Effector memory CD8-positive, alpha-beta T cell (primary cell): ENCODE measurements around the gene ELAVL2.

Experiments
- ATAC-seq: fragments of 150-1000 bp; cut with Tn5 transposase; replicated peaks from 2 replicates; pipeline ENCODE4 v1.10.0; 2021; ENCODE audit warnings: mild to moderate bottlenecking, moderate library complexity
- DNase-seq, 3 experiments: peaks; one replicate each; pipeline ENCODE4 v3.0.0; 2021
- H3K27ac Mint-ChIP-seq, 2 donors: one replicate each; pipeline ENCODE4 v1.8.0; 2022; ENCODE audit warnings: mild to moderate bottlenecking in 2 of 2, mixed read lengths in 2 of 2, moderate library complexity in 2 of 2
- H3K27me3 Mint-ChIP-seq, 2 donors: one replicate each; pipeline ENCODE4 v1.8.0; 2022; ENCODE audit warnings: mixed read lengths in 2 of 2
- H3K36me3 Mint-ChIP-seq: one replicate; pipeline ENCODE4 v1.8.0; 2022; ENCODE audit warnings: mild to moderate bottlenecking, moderate library complexity, mixed read lengths; ENCODE audit not compliant: insufficient read depth
- H3K4me1 Mint-ChIP-seq, 2 donors: one replicate each; pipeline ENCODE4 v1.8.0; 2022; ENCODE audit warnings: low read depth in 2 of 2, mixed read lengths in 2 of 2
- H3K4me3 Mint-ChIP-seq, 2 donors: one replicate each; pipeline ENCODE4 v1.8.0; 2022; ENCODE audit warnings: mild to moderate bottlenecking in 2 of 2, mixed read lengths in 2 of 2, moderate library complexity in 2 of 2
- H3K9me3 Mint-ChIP-seq, 2 donors: one replicate each; pipeline ENCODE4 v1.8.0; 2022; ENCODE audit warnings: mixed read lengths in 2 of 2

ELAVL2 gene

DNA sequence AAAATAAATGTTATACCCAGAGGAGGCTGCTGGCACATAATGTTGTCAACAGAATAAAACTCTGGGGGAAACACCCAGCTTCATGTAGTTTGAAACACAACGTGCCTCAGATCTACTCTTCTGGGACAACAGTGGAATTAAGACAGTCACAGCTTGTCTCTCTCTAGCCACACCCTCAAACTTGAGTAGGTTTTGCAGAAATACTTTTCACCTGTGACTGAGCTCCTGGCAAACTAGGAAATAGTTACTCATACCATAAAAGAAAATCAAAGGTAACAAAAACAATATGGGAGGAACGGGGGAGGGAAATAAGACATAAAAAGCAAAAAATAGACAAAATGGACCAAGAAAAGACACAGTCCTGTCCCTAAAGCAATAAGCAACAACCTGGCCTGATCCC, 14.4 kb downstream of the ELAVL2 start:
- Mint-ChIP-seq H3K9me3 (peaks cover 4 to 8% of the 10 kb centered on the region in 2 donors), H3K4me1 (no peaks in the 10 kb centered on the region), H3K36me3 (no peaks in the 10 kb centered on the region), H3K27ac (no peak overlapping the region), H3K4me3 (no peak overlapping the region), H3K27me3 (no peaks in the 10 kb centered on the region)
- ATAC-seq (no peak), DNase-seq (no peak)

DNA sequence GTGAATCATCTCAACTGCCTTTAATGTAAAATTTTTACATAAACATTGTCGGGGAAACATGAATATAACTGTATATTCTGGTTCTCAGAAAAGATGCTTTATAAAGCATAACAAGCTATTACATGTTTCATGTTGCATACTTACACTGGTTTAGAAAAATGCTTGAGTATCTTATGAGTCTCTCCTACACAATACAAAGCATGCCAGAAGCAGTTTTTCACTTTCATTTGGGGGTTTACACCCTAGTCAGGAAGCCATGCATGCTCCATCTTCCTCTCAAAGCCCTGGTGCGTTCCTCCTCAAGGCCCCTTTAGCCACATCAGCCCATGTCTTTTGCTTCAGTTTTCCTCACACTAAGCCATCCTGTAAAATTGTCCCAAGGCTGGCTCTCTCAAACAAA, 22.8 kb downstream of the ELAVL2 start:
- no peak overlapping the region for H3K4me3 Mint-ChIP-seq
- no peak overlapping the region for H3K27ac Mint-ChIP-seq
- no peak for DNase-seq
- H3K36me3 Mint-ChIP-seq = no peaks in the 10 kb centered on the region
- no peaks in the 10 kb centered on the region for H3K4me1 Mint-ChIP-seq
- H3K9me3 Mint-ChIP-seq = peaks cover 0 to 7% of the 10 kb centered on the region in 2 donors
- ATAC-seq = no peak
- H3K27me3 Mint-ChIP-seq = no peaks in the 10 kb centered on the region

DNA sequence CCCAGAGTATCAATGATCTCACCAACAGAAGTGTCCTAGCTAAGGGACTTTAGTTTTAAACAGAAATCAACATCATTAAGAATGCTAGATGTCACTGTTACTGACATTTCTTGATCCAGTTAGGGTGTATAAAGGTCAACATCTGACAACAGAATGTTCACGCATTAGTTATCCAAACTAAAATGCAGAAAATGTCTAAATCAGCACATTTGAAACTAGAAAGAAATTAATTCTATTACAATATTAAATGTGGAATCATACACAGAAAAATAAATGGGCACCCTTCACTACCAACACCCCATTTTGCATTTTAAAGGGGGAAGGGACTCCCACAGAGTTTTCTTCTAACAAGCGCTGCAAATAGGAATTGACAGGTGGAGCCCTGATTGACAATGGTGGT, 24.5 kb downstream of the ELAVL2 start:
- DNase-seq (no peak), ATAC-seq (no peak)
- no peaks in the 10 kb centered on the region for H3K27me3 Mint-ChIP-seq
- H3K4me1 Mint-ChIP-seq = no peaks in the 10 kb centered on the region
- H3K9me3 Mint-ChIP-seq = peaks cover 7 to 9% of the 10 kb centered on the region in 2 donors
- no peaks in the 10 kb centered on the region for H3K36me3 Mint-ChIP-seq
- no peak overlapping the region for H3K27ac Mint-ChIP-seq
- H3K4me3 Mint-ChIP-seq = no peak overlapping the region

DNA sequence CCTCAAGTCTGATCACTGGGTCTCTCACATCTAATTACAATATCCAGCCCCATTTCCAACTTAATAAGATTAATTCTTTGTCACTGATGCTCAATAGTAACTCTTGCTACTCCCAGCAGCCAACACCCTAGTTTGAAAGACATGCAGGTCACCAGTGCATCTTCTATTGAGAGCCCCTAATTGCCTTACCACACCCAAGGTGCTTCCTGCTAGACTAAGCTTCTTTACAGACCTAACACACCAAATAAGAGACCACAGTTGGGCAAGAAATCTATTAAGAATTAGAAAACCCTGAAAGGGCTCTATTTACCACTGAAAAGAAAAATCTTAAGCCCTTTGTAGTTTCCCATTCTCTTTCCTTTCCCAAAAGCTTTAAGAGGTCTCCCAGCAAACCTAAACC, 26.5 kb downstream of the ELAVL2 start:
- Mint-ChIP-seq H3K9me3 (peaks cover 7 to 8% of the 10 kb centered on the region in 2 donors), H3K4me3 (no peak overlapping the region), H3K36me3 (no peaks in the 10 kb centered on the region), H3K4me1 (no peaks in the 10 kb centered on the region), H3K27me3 (no peaks in the 10 kb centered on the region), H3K27ac (no peak overlapping the region)
- no peak for ATAC-seq
- DNase-seq = no peak

DNA sequence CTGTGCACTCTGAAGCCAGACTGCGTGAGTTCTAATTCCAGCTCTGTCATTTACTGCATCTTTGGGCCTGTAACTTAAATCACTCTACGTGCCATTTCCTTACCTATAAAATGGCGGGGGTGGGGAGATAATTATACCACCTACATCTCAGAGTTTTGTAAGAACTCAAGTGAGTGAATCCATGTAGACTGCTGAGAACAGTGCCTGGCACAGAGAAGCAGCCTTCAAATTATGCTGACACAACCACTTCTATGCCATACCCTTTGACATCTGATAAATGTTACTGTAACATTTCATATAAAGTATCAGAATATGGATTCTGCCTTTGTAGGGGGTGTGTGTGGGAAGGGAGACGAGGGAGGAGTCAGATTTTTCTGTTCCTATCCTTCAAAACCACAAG, 27.7 kb downstream of the ELAVL2 start:
- H3K27me3 Mint-ChIP-seq = no peaks in the 10 kb centered on the region
- no peak for DNase-seq
- no peak for ATAC-seq
- H3K4me3 Mint-ChIP-seq = no peak overlapping the region
- no peaks in the 10 kb centered on the region for H3K4me1 Mint-ChIP-seq
- no peak overlapping the region for H3K27ac Mint-ChIP-seq
- H3K9me3 Mint-ChIP-seq = peaks cover 4 to 7% of the 10 kb centered on the region in 2 donors
- H3K36me3 Mint-ChIP-seq = no peaks in the 10 kb centered on the region

DNA sequence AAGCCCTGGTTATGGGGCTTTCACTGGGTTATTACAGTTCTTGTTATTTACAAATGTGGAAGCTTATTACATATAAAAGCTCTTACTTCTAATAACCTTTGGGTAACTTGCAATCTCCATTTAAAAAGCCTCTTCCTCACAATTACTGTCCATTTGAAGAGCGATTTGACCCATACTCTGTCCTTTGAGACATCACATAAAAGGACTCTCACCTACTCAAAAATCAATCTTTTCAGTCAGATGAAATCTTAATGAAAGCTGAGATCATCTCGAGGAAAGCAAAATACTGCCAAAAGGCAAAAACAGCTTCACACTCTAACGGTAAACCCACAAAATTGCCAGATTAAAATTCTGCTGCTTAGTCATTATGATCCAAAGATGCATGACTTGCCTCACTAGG, 29.8 kb downstream of the ELAVL2 start:
- no peak overlapping the region for H3K27ac Mint-ChIP-seq
- no peaks in the 10 kb centered on the region for H3K36me3 Mint-ChIP-seq
- no peak overlapping the region for H3K4me3 Mint-ChIP-seq
- DNase-seq = no peak
- H3K4me1 Mint-ChIP-seq = no peaks in the 10 kb centered on the region
- no peak for ATAC-seq
- peaks cover 3 to 7% of the 10 kb centered on the region in 2 donors for H3K9me3 Mint-ChIP-seq
- no peaks in the 10 kb centered on the region for H3K27me3 Mint-ChIP-seq

DNA sequence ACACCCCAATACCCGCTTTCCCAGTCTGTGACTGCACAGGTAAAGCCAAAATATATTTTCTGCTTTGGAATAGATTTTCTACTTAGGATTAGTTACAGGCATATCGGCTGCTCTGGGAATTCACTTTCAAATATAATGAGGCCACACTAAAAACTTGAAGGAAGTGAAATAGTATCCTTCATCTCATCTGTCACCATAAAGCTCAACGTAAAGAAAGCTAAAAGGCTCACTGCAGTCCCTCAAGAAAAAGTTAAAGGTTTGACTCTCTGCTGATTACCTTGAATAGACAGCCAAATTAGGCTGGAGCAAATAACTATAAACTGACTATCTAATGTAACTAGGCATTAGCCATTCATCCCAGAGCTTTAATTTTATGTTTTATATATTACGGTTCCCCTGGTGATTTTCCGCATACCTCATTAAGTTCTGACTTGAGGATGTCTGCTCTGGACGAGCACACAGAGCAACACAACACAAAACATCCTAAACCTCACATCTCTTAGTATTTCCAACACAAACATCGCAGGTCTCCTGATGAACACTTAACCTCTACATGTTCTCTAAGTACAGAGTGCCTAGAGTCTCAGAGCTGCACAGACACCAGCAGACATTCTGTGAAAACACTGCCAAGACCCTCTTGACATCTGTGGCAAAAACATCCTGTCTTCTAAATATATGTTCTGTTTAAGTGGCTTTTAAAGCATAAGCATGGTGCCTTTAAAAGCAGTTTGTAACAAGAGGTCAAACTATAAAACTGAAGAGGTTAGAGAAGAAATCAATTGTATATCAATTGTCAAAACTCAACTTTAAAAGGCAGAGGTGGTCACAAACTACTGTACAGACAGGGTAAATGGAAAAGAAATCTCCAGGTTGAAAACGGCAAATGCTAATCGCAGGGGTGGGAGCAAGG, 35.4 kb downstream of the ELAVL2 start:
- no peaks in the 10 kb centered on the region for H3K27me3 Mint-ChIP-seq
- H3K9me3 Mint-ChIP-seq = peaks cover 0 to 3% of the 10 kb centered on the region in 2 donors
- no peak overlapping the region for H3K27ac Mint-ChIP-seq
- H3K4me3 Mint-ChIP-seq = no peak overlapping the region
- no peak for DNase-seq
- no peaks in the 10 kb centered on the region for H3K4me1 Mint-ChIP-seq
- no peak for ATAC-seq
- H3K36me3 Mint-ChIP-seq = no peaks in the 10 kb centered on the region

DNA sequence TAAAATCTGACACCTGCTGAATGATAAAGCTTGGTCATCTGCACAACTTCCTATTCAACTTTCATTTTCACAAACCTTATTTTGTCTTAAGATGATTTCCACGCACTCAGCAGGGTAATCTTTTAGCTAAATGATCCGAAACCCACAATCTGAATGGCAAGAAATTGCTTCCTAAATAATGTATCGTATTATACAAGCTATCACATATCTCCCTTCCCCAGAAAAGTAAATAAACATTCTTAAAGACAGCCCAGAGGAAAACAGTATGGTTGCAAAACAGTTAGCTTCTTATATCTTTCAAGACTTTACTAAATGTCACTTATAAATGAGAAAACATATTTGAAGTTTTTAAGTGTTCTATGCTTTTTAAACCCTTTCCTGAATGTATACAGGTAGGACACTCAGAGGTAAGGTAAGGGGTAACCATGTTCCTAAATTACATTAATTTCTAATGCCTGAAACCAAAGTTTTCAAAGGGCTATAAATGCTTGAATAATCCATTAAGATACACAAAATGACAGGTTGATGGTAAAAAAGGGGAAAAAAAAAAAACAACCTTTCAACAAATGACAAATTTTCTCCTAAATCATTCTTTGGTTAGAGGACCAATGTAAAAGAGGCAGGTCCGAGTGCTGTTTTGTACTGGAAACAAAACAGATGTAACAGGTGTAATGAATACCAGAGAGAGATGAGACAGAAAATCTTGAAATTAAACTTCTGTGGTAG, 36.3 kb downstream of the ELAVL2 start:
- no peaks in the 10 kb centered on the region for H3K4me1 Mint-ChIP-seq
- ATAC-seq (no peak), DNase-seq (no peak)
- H3K9me3 Mint-ChIP-seq = peaks cover 0 to 5% of the 10 kb centered on the region in 2 donors
- no peak overlapping the region for H3K27ac Mint-ChIP-seq
- no peaks in the 10 kb centered on the region for H3K36me3 Mint-ChIP-seq
- H3K27me3 Mint-ChIP-seq = no peaks in the 10 kb centered on the region
- H3K4me3 Mint-ChIP-seq = no peak overlapping the region

DNA sequence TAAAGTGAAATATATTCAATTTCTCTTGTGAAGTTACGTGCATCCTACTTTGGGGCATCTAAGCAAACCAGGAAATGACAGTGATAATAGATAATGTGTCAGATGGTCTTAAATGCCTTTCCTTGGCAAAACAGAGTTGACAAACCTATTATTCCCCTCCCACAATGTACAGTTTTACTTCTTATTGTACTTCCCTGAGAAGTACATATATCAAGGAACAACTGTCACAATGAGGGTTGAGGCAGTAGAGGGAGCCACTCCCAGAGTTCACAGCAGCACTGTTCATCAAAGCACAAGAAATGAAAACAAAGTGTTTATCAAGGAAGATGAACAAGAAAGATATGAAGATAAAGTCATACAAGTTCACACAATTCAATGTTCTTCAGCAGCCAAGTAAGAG, 41.1 kb downstream of the ELAVL2 start:
- no peaks in the 10 kb centered on the region for H3K4me1 Mint-ChIP-seq
- DNase-seq = no peak

DNA sequence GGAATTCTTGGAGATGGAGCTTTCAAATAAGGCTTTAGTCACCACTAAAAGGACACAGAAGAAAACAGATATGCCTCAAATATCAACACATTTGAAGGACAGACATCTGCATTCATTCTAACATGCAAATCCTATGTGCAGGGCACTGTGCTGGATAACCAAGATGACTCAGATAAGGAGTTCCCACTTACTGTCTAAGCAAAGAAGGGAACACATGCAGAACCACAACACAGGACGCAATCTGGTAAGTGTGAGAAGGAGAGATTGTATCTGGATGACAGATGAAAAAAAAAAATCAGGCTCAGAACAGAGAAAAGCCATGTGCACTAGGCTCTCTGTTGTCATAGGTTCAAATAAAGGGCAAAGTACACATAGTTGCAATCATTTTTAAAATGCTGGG, 42.5 kb downstream of the ELAVL2 start:
- Mint-ChIP-seq H3K9me3 (peaks cover 12 to 16% of the 10 kb centered on the region in 2 donors), H3K27ac (no peak overlapping the region), H3K36me3 (no peaks in the 10 kb centered on the region), H3K27me3 (no peaks in the 10 kb centered on the region), H3K4me1 (no peaks in the 10 kb centered on the region), H3K4me3 (no peak overlapping the region)
- no peak for DNase-seq
- no peak for ATAC-seq

More for the DNA sequence above, 41.1 kb downstream of the ELAVL2 start:
- H3K4me3 Mint-ChIP-seq = no peak overlapping the region
- peaks cover 12 to 16% of the 10 kb centered on the region in 2 donors for H3K9me3 Mint-ChIP-seq
- H3K27ac Mint-ChIP-seq = no peak overlapping the region
- H3K27me3 Mint-ChIP-seq = no peaks in the 10 kb centered on the region
- H3K36me3 Mint-ChIP-seq = no peaks in the 10 kb centered on the region
- no peak for ATAC-seq

DNA sequence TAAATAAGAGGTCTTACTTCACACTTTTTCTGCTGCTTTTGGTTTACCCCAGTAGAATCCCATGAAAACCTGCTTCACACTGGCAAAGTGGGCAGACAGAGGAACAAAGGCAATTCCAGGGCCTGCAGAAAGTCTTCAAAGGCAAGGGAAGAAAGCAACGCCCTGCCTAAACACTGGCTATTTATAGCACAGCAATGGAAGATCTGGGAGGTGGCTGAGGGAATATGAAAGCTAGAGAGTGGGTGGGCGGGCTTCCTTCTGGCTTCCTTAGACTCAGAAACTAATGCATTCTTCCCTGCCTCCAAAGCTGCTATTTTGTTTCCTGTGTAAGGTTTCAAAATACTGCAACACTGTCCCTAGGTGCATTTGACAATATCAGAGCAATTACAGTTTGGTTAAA, 46.8 kb downstream of the ELAVL2 start:
- DNase-seq = no peak
- no peaks in the 10 kb centered on the region for H3K4me1 Mint-ChIP-seq
- H3K9me3 Mint-ChIP-seq = peaks cover 13 to 20% of the 10 kb centered on the region in 2 donors
- H3K27ac Mint-ChIP-seq = no peak overlapping the region
- no peak for ATAC-seq
- no peaks in the 10 kb centered on the region for H3K27me3 Mint-ChIP-seq
- no peaks in the 10 kb centered on the region for H3K36me3 Mint-ChIP-seq
- no peak overlapping the region for H3K4me3 Mint-ChIP-seq

DNA sequence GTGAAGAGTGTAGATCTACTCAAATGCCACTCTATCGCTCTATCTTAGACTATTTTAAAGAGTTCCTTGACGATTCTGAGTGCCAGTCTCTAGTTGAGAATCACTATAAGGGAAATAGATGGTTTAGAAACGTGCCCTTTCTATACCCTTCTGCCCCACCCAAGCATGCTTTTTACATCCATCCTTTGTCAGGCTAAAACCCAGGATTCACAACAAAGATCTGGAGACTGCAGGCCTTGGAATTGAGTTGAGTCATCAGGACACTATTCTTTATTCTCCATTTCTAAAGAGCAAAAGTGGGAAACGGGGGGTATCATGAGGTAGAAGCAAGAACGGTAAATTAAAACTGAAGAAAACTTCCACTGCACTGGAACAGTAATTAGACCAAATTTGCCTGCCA, 48.7 kb downstream of the ELAVL2 start:
- Mint-ChIP-seq H3K4me1 (no peaks in the 10 kb centered on the region), H3K27me3 (no peaks in the 10 kb centered on the region), H3K27ac (no peak overlapping the region), H3K4me3 (no peak overlapping the region), H3K9me3 (peaks cover 8 to 10% of the 10 kb centered on the region in 2 donors), H3K36me3 (no peaks in the 10 kb centered on the region)
- no peak for DNase-seq
- no peak for ATAC-seq

DNA sequence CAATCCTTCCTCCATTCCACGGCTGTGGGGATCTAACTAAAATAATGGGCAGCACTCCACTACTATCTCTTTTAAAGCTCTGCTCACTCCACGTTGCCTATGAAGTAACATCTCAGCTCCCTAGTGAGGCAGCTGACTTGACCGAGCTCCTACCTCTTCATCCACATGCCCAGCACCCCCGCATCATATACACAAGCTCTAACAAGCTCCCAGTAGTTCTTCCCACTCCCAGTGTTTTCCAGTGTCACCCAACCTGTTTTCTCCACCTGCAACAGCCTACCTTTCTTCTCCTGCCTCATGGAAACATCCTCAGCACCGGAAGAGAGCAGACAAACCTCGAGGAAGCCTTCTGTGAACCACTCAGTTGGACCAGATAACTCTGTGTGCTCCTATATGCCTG, 50.5 kb downstream of the ELAVL2 start:
- ATAC-seq (no peak), DNase-seq (no peak)
- H3K36me3 Mint-ChIP-seq = no peaks in the 10 kb centered on the region
- H3K4me1 Mint-ChIP-seq = no peaks in the 10 kb centered on the region
- H3K4me3 Mint-ChIP-seq = no peak overlapping the region
- peaks cover 8 to 15% of the 10 kb centered on the region in 2 donors for H3K9me3 Mint-ChIP-seq
- H3K27me3 Mint-ChIP-seq = no peaks in the 10 kb centered on the region
- no peak overlapping the region for H3K27ac Mint-ChIP-seq

DNA sequence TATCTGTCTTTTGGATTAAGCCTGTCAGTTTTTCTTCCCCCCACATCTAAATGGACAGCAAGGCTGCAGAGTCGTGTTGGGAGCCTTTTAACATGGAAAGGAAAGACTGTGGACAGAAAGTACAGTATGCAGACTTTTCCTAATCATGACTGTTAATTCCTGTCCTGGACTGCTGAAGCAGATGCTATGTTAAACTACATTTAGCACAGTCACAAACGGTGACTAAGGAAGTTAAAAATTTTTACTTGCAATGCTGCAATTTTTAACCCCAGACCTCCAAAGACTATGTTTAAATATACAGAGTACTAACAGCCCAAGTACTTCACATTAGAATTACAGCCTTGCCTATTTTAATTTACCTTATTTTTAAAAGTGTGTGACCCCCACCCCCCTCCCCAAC, 51.8 kb downstream of the ELAVL2 start:
- Mint-ChIP-seq H3K9me3 (peaks cover 8 to 24% of the 10 kb centered on the region in 2 donors), H3K36me3 (no peaks in the 10 kb centered on the region), H3K4me1 (no peaks in the 10 kb centered on the region), H3K4me3 (no peak overlapping the region), H3K27me3 (no peaks in the 10 kb centered on the region), H3K27ac (no peak overlapping the region)
- ATAC-seq = no peak
- no peak for DNase-seq
